Activated CD4-positive, alpha-beta T cell treated with anti-CD3 and anti-CD28 coated beads, Interleukin-2, amount 50 U/mL, for 4 hours (primary cell): ENCODE data around the gene PGAM4.
"Not testable (repeated sequence)": the region's sequence is repeated elsewhere in the genome, so short reads cannot be mapped to it uniquely, and the experiment has no call there.

ENCODE experiments used
- DNase-seq, 2 experiments: peaks; one replicate each; pipeline ENCODE4 v3.0.0-alpha.2; 2020

PGAM4 gene

DNA sequence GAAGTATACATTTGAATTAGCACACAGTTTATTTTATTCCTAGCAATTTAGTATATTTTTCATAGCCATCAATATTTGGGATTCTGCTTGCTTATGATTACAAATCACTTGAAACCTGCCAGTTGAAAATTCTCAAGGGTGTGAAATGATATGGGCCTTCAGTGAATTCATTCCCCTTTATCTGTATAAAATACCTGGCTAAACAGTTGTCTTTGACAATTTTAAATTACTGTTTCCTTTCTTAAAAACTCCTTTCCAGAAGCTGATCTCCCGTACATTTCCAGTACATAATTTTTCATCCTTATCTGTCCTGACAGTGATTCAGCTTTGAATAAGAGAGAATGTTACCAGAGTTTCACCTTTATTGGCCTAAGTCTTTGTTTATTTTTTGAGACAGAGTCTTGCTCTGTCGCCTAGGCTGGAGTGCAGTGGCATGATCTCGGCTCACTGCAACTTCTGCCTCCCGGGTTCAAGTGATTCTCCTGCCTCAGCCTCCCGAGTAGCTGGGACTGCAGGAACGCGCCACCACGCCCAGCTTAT lies 45.0 kb downstream of the PGAM4 start:
- no peak for DNase-seq

DNA sequence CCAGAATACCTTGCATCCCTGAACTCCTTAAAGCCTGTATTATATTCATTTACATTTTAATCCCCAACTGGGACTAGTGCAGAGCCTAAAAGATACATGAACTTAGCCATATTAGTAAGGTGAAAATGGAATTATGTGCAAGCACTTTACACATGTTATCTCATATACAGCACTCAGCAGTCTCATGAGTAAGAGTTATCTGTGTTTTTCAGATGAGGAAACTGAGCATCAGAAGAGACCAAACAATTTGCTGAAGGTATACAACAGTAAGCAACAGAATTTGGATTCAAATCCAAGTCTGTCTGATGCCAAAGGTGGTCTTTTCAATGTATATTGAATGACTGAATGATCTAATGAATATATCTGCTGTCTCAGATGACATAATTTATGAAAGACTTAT lies 46.7 kb downstream of the PGAM4 start:
- no peak for DNase-seq

DNA sequence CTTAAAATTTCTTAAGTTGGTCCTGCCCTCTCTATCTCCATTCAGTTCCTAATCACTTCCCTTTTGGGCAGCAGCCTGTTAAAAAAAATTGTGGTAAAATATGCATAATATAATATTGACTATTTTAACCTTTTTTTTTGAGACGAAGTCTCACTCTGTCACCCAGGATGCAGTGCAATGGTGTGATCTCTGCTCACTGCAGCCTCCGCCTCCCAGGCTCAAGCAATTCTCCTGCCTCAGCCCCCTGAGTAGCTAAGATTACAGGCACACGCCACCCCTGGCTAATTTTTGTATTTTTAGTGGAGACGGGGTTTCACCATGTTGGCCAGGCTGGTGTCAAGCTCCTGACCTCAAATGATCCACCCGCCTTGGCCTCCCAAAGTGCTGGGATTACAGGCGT lies 50.1 kb downstream of the PGAM4 start:
- not testable (repeated sequence) for DNase-seq

DNA sequence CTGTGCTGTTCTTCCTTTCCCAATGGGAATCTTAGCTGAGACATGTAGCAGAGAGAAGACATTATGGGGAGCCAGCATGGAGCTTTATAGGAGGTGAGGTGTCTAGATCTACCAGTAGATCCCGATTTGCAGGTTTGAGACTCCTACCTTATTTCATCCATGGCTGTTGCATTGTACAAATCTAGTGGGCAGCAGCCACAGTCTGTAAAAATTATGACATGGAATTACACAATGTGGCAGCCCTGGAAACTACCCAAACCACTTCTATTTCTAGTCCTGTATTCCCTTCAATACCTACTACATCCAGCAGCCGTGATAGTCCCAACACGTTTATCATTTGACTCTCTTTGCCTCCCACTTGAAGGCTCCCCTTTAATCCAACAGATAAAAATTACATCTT lies 50.9 kb downstream of the PGAM4 start:
- no peak for DNase-seq
